ENCODE results near the gene PPP2R2C. TPM values are rescaled to one million over a fixed set of nuclear protein-coding genes. Genes with fewer than 3 reads are reported as not detected.

Gene PPP2R2C
- total and polyA plus RNA-seq, 4 donors = 0.25 to 1.3 (median 0.65) TPM; not detected in 1

DNA sequence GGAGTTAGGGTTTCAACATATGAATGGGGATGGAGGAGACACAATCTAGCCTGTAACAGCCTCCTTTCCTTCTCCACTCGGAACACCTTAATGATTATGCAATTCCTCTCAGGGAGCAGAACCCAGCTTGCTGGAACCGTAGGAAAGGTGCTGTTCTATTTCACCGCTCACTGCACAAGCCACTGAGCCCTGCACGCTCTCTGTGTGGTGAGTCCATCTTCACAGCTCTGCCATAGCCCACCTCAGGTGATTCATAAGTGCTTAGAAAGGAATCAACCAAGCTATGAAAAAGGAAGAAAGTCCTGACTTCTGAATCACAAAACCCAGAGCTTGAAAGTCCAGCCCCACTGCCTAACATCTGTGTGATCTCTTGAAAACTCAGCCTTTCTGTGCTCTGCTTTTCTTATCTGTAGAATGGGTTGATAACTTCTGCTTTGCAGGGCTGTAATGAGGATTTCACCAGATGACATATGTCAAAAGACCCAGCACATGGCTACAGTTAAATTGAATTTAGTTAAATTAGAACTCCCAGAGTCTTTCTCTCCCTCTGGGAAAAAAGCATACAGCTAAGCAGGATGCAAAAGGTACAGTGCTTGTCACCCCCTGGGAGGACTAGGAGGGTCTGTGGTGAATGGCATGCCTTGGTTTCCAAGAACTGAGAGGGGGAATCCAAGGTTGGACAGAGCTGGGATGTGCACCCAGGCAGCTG lies 111.2 kb downstream of the PPP2R2C start:
- Histone ChIP-seq H3K27ac (ENCODE audit: low read depth in 1 of 2, low read length in 2 of 2) (no peak overlapping the region), H3K4me3 (ENCODE audit: low read length in 2 of 2) (no peak overlapping the region), H3K27me3 (ENCODE audit: control insufficient read depth in 1 of 2, insufficient read depth in 2 of 2, low read length in 1 of 2) (no peaks in the 10 kb centered on the region), H3K9me3 (ENCODE audit: control insufficient read depth, low read length) (no peaks in the 10 kb centered on the region), H3K4me1 (ENCODE audit: control insufficient read depth in 1 of 2, insufficient read depth in 2 of 2, low read length in 2 of 2) (no peaks in the 10 kb centered on the region), H3K36me3 (ENCODE audit: control insufficient read depth in 1 of 2, insufficient read depth in 2 of 2, low read length in 1 of 2) (no peaks in the 10 kb centered on the region)
- no peak for DNase-seq
- ATAC-seq (ENCODE audit: low FRiP score) = no peak
- intact Hi-C loops (cut with DNase I) = no loop called here
- WGBS, 2 donors = 81% methylated on average over 4 of the region's 4 CpGs

DNA sequence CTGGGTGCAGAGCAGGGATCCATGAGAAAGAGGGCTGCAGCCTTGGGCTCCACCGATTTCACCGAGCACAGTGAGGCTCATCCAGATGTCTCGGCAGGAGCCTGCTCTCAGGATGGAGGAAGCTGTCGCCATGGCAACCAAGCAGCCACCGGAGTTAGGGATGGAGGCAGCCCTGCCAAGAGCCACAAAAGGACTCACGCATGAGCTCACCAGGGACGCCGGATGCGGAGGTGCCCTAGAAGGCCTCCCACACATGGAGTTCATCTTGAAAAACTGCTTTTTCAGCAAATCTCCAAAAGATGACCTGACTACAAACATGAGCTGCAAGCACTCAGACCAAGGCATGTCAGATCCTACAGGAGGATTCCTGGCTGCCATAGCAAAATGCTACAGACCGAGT lies 112.0 kb downstream of the PPP2R2C start:
- H3K36me3 ChIP-seq (ENCODE audit: control insufficient read depth in 1 of 2, insufficient read depth in 2 of 2, low read length in 1 of 2) = no peaks in the 10 kb centered on the region
- H3K9me3 ChIP-seq (ENCODE audit: control insufficient read depth, low read length) = no peaks in the 10 kb centered on the region
- intact Hi-C loops (cut with DNase I) = no loop called here
- no peak overlapping the region for H3K4me3 ChIP-seq (ENCODE audit: low read length in 2 of 2)
- ATAC-seq (ENCODE audit: low FRiP score) = no peak
- WGBS, 2 donors = 42 to 43% methylated on average over 10 of the region's 10 CpGs
- H3K27ac ChIP-seq (ENCODE audit: low read depth in 1 of 2, low read length in 2 of 2) = no peak overlapping the region
- no peaks in the 10 kb centered on the region for H3K4me1 ChIP-seq (ENCODE audit: control insufficient read depth in 1 of 2, insufficient read depth in 2 of 2, low read length in 2 of 2)
- no peaks in the 10 kb centered on the region for H3K27me3 ChIP-seq (ENCODE audit: control insufficient read depth in 1 of 2, insufficient read depth in 2 of 2, low read length in 1 of 2)
- DNase-seq = peak in 1 of 2 donors; percentile 74

DNA sequence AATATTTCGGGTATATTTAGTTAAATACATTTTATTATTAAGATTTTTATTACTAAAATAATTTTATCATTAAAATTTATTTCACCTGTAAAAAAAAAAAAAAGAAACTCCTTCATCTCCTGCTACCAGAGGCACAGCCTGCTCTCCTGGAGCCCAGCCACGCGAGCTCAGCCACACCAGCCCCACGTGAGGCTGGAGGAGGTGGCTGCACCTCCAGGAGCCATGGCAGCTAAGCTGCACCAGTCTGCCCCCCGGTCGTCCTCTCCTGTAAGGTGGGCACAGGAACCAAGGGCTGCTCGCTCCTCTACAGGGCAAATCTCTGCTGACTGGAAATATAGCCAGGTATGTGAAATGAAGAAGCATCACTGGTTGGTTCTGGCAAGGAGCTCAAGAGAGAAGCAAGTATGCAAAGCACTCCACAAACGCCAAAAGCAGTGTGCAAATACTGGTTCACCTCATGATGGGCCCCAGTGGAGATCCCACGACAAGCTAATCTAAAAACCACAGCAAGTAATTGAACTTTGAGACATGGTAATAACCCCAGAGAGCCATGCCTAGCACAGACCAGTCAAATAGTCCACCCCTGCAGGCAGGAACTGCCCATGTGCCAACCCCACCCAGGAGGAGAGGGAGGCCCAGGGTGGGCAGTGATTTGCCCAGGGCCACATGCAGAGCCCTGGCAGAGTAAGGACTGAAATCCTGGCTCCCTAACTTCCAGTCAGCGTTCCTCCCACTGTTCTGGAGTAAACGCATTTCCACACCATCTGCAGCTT lies 112.7 kb downstream of the PPP2R2C start:
- 71% methylated on average over 11 of the region's 11 CpGs for WGBS, 2 donors
- no peaks in the 10 kb centered on the region for H3K27me3 ChIP-seq (ENCODE audit: control insufficient read depth in 1 of 2, insufficient read depth in 2 of 2, low read length in 1 of 2)
- H3K36me3 ChIP-seq (ENCODE audit: control insufficient read depth in 1 of 2, insufficient read depth in 2 of 2, low read length in 1 of 2) = no peaks in the 10 kb centered on the region
- ATAC-seq (ENCODE audit: low FRiP score) = no peak
- intact Hi-C loops (cut with DNase I) = no loop called here
- no peak for DNase-seq
- H3K9me3 ChIP-seq (ENCODE audit: control insufficient read depth, low read length) = no peaks in the 10 kb centered on the region
- H3K4me3 ChIP-seq (ENCODE audit: low read length in 2 of 2) = no peak overlapping the region
- no peaks in the 10 kb centered on the region for H3K4me1 ChIP-seq (ENCODE audit: control insufficient read depth in 1 of 2, insufficient read depth in 2 of 2, low read length in 2 of 2)
- H3K27ac ChIP-seq (ENCODE audit: low read depth in 1 of 2, low read length in 2 of 2) = no peak overlapping the region

DNA sequence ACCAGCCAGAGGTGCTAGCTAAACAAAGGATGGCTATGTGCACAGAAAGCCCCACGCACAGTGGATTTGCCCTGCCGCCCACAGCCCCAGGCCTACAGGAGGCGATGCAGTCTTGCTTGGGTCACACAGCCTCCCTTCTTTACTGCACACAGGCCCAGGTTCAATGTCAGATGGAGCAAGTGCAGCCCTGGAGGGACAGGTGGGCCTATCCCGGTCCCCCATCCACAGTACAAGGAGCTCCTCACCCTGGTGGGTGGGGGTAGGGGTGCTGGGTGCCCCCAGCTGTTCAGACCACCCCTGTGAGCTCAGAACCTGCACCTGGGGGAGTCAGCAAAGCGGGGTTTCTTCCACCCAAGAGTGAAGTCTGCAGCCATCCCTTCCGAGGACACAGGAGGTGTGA lies 114.9 kb downstream of the PPP2R2C start:
- 83 to 91% methylated on average over 6 of the region's 6 CpGs for WGBS, 2 donors
- no peak overlapping the region for H3K4me3 ChIP-seq (ENCODE audit: low read length in 2 of 2)
- H3K27ac ChIP-seq (ENCODE audit: low read depth in 1 of 2, low read length in 2 of 2) = no peak overlapping the region
- no peaks in the 10 kb centered on the region for H3K36me3 ChIP-seq (ENCODE audit: control insufficient read depth in 1 of 2, insufficient read depth in 2 of 2, low read length in 1 of 2)
- ATAC-seq (ENCODE audit: low FRiP score) = no peak
- DNase-seq = no peak
- H3K27me3 ChIP-seq (ENCODE audit: control insufficient read depth in 1 of 2, insufficient read depth in 2 of 2, low read length in 1 of 2) = no peaks in the 10 kb centered on the region
- H3K9me3 ChIP-seq (ENCODE audit: control insufficient read depth, low read length) = no peaks in the 10 kb centered on the region
- intact Hi-C loops (cut with DNase I) = no loop called here
- H3K4me1 ChIP-seq (ENCODE audit: control insufficient read depth in 1 of 2, insufficient read depth in 2 of 2, low read length in 2 of 2) = no peaks in the 10 kb centered on the region

DNA sequence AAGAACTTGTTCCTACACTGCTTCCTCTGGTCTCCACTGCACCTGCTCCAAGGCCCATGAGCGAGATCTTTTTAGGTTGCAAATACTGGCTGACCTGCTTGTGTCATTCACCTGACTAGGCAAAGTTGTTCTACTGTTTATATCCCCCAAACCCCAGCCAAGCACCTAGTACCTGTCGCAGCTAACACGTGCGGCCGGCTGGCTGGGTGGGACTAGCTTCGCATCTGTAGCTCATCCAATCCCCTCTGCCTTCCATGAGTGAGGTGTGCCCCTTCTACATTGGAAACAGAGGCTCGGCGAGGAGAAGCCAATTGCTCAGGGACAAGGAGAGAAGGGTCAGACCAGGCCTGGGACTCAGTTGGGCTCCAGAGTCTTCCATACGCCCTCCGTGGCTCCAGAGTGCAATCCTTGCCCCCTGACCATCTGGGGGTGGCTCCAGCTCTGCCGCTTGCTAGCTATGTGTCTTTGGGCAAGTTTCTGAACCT lies 116.3 kb downstream of the PPP2R2C start:
- no peaks in the 10 kb centered on the region for H3K36me3 ChIP-seq (ENCODE audit: control insufficient read depth in 1 of 2, insufficient read depth in 2 of 2, low read length in 1 of 2)
- DNase-seq (no peak), ATAC-seq (ENCODE audit: low FRiP score) (no peak)
- H3K4me1 ChIP-seq (ENCODE audit: control insufficient read depth in 1 of 2, insufficient read depth in 2 of 2, low read length in 2 of 2) = no peaks in the 10 kb centered on the region
- no peak overlapping the region for H3K27ac ChIP-seq (ENCODE audit: low read depth in 1 of 2, low read length in 2 of 2)
- intact Hi-C loops (cut with DNase I) = no loop called here
- no peaks in the 10 kb centered on the region for H3K27me3 ChIP-seq (ENCODE audit: control insufficient read depth in 1 of 2, insufficient read depth in 2 of 2, low read length in 1 of 2)
- no peaks in the 10 kb centered on the region for H3K9me3 ChIP-seq (ENCODE audit: control insufficient read depth, low read length)
- H3K4me3 ChIP-seq (ENCODE audit: low read length in 2 of 2) = no peak overlapping the region
- WGBS, 2 donors = 85 to 92% methylated on average over 11 of the region's 11 CpGs

DNA sequence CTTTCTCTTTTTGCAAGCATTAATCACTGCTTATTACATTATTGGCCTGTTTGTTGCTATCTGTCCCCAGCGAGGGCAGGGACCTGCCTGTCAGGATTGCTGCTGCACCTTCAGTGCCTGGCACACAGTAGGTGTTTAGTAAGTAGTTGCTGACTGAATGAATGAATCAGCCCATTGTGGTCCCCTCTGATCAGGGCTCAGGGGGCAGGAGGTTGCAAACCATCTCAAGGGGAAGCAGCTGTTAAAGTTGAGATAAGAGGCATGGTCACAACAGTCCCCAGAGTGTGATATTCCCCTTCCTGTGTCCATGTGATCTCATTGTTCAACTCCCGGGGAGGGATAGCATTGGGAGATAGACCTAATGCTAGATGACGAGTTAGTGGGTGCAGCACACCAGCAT lies 117.4 kb downstream of the PPP2R2C start:
- DNase-seq = no peak
- Histone ChIP-seq H3K27me3 (ENCODE audit: control insufficient read depth in 1 of 2, insufficient read depth in 2 of 2, low read length in 1 of 2) (no peaks in the 10 kb centered on the region), H3K4me3 (ENCODE audit: low read length in 2 of 2) (no peak overlapping the region), H3K9me3 (ENCODE audit: control insufficient read depth, low read length) (no peaks in the 10 kb centered on the region), H3K4me1 (ENCODE audit: control insufficient read depth in 1 of 2, insufficient read depth in 2 of 2, low read length in 2 of 2) (no peaks in the 10 kb centered on the region), H3K36me3 (ENCODE audit: control insufficient read depth in 1 of 2, insufficient read depth in 2 of 2, low read length in 1 of 2) (no peaks in the 10 kb centered on the region), H3K27ac (ENCODE audit: low read depth in 1 of 2, low read length in 2 of 2) (no peak overlapping the region)
- ATAC-seq (ENCODE audit: low FRiP score) = no peak
- WGBS, 2 donors = 54 to 73% methylated on average over 3 of the region's 3 CpGs
- intact Hi-C loops (cut with DNase I) = no loop called here

DNA sequence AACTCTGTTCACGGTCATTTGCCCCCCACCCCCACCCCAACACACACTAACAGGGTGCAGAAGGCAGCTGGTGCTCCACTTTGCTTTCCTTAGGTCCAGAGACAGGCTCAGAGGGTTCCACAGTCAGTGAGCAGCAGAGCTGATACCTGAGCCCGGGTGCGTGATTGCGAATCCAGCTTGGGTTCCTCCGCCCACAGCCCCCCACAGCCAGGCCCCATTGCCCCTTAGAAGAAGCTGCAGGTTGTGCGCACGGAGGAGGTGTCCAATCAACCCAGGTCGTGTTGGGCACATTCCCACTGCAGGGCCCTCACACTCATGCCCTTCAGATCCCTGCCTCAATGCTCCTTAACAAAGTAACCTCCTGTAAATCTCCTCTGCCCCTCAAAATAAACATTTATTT lies 117.8 kb downstream of the PPP2R2C start:
- Histone ChIP-seq H3K36me3 (ENCODE audit: control insufficient read depth in 1 of 2, insufficient read depth in 2 of 2, low read length in 1 of 2) (no peaks in the 10 kb centered on the region), H3K27ac (ENCODE audit: low read depth in 1 of 2, low read length in 2 of 2) (no peak overlapping the region), H3K4me3 (ENCODE audit: low read length in 2 of 2) (no peak overlapping the region), H3K4me1 (ENCODE audit: control insufficient read depth in 1 of 2, insufficient read depth in 2 of 2, low read length in 2 of 2) (no peaks in the 10 kb centered on the region), H3K27me3 (ENCODE audit: control insufficient read depth in 1 of 2, insufficient read depth in 2 of 2, low read length in 1 of 2) (no peaks in the 10 kb centered on the region), H3K9me3 (ENCODE audit: control insufficient read depth, low read length) (no peaks in the 10 kb centered on the region)
- WGBS, 2 donors = 61 to 63% methylated on average over 8 of the region's 8 CpGs
- intact Hi-C loops (cut with DNase I) = no loop called here
- no peak for DNase-seq
- ATAC-seq (ENCODE audit: low FRiP score) = no peak

DNA sequence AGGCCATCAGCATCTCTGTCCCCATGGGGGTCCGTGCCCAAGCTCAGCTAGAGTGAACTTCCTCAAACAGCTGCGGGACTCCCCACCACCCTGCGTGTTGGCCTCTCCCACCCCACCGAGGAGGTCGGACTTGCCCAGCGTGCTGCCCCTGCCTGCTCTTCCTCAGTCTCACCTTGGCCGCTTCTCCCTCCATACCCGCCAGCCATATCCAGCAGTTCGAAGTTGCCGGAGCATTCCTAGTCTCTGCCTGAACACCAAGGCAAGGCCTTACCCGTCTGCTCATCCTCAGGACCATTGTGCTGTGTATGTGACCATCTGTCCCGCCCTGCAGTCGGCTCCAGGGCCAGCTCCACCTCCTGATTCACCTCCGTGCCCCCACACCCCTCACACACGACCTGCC lies 118.3 kb downstream of the PPP2R2C start:
- Histone ChIP-seq H3K27ac (ENCODE audit: low read depth in 1 of 2, low read length in 2 of 2) (no peak overlapping the region), H3K27me3 (ENCODE audit: control insufficient read depth in 1 of 2, insufficient read depth in 2 of 2, low read length in 1 of 2) (no peaks in the 10 kb centered on the region), H3K36me3 (ENCODE audit: control insufficient read depth in 1 of 2, insufficient read depth in 2 of 2, low read length in 1 of 2) (no peaks in the 10 kb centered on the region), H3K4me1 (ENCODE audit: control insufficient read depth in 1 of 2, insufficient read depth in 2 of 2, low read length in 2 of 2) (no peaks in the 10 kb centered on the region), H3K9me3 (ENCODE audit: control insufficient read depth, low read length) (no peaks in the 10 kb centered on the region), H3K4me3 (ENCODE audit: low read length in 2 of 2) (no peak overlapping the region)
- DNase-seq (no peak), ATAC-seq (ENCODE audit: low FRiP score) (no peak)
- intact Hi-C loops (cut with DNase I) = no loop called here
- 74 to 75% methylated on average over 15 of the region's 15 CpGs for WGBS, 2 donors
